Heart left ventricle (tissue), 16 donors: ENCODE data around the gene AFAP1L2. TPM values are rescaled to one million over a fixed set of nuclear protein-coding genes. Genes with fewer than 3 reads are reported as not detected.
A peak's percentile ranks its signal among the peaks of the same experiment; 100 is the strongest.

ENCODE experiments used
- ATAC-seq, 4 donors: fragments of 200-7000 bp; cut with Tn5 transposase; one replicate each; pipeline ENCODE4 v1.9.1; 2020 to 2022; ENCODE audit warnings: moderate library complexity in 4 of 4, mild to moderate bottlenecking in 3 of 4, moderate number of reproducible peaks in 1 of 4
- DNase-seq, 5 donors: peaks; one replicate each; pipeline ENCODE4 v3.0.0-alpha.2; 2020
- H3K27ac ChIP-seq, 12 donors: fragments of 200-600 bp; sonication (generic) in 4 of 12; one replicate each; pipeline versions ENCODE4 v1.5.0 to v1.8.0; 2016 to 2022; ENCODE audit warnings: mild to moderate bottlenecking in 2 of 12
- H3K27me3 ChIP-seq, 9 donors: fragments of 200-600 bp; sonication (generic) in 2 of 9; one replicate each; pipeline versions ENCODE4 v1.5.1 to v1.8.0; 2016 to 2022; ENCODE audit warnings: mild to moderate bottlenecking in 3 of 9
- H3K36me3 ChIP-seq, 9 donors: fragments of 200-600 bp; sonication (generic) in 2 of 9; one replicate each; pipeline versions ENCODE4 v1.5.0 to v1.8.0; 2018 to 2022; ENCODE audit warnings: mild to moderate bottlenecking in 2 of 9
- H3K4me1 ChIP-seq, 12 donors: fragments of 200-600 bp; sonication (generic) in 4 of 12; one replicate each; pipeline versions ENCODE4 v1.5.0 to v1.8.0; 2016 to 2022; ENCODE audit warnings: mild to moderate bottlenecking in 3 of 12
- H3K4me3 ChIP-seq, 12 donors: fragments of 200-600 bp; sonication (generic) in 4 of 12; one replicate each; pipeline versions ENCODE4 v1.5.0 to v1.8.0; 2017 to 2022; ENCODE audit warnings: mild to moderate bottlenecking in 9 of 12, moderate library complexity in 4 of 12
- H3K9me3 ChIP-seq, 12 donors: fragments of 200-600 bp; sonication (generic) in 4 of 12; one replicate each; pipeline versions ENCODE4 v1.5.0 to v1.8.0; 2016 to 2022; ENCODE audit warnings: mild to moderate bottlenecking in 1 of 12
- CTCF ChIP-seq, 12 donors: fragments of 200-600 bp; sonication (generic) in 4 of 12; IDR thresholded peaks; one replicate each; pipeline versions ENCODE4 v1.5.0 to v1.8.0; 2018 to 2022; ENCODE audit warnings: antibody characterized with exemption in 12 of 12, mild to moderate bottlenecking in 5 of 12
- POLR2A ChIP-seq, 2 donors: fragments of 450-650 bp; IDR thresholded peaks; one replicate each; pipeline ENCODE4 v1.6.1; 2017; ENCODE audit warnings: antibody characterized with exemption in 2 of 2, mild to moderate bottlenecking in 2 of 2, moderate library complexity in 2 of 2
- WGBS, 4 donors: extraction: QIAGEN DNeasy Blood & Tissue Kit in 2 of 4; methylation state at CpG; one replicate each; pipeline versions ENCODE4 v1.1.5 to v1.1.7; 2013 to 2018; 5-methylcytosine and 5-hydroxymethylcytosine counted together
- intact Hi-C, 10 donors: fragments of 100-400 bp; cut with DNase I; formaldehyde crosslinking; loops; one replicate each; pipeline versions ENCODE4 v1.11.1 to v1.14.2; 2022
- polyA plus RNA-seq, 2 donors: library from polyadenylated mRNA; stranded (reverse); fragments of 200-250 nt; gene quantifications; one replicate each; pipeline ENCODE4 v1.2.3, GENCODE V29; 2013
- total RNA-seq, 9 donors: library from RNA; depleted of rRNA in 2 of 9; stranded (reverse); fragments of >200 nt in 2 of 9; fragmentation: NEBNext Ultra II Directional in 3 of 9; extraction: Animal tissue kit (Norgen Biotek cat#: 25700) in 3 of 9; gene quantifications; one replicate each; pipeline versions ENCODE4 v1.1.0 to v1.2.4, GENCODE V29; 2016 to 2023
- donor health status: ischemic (EF 13 %, LVEDD 7.1; RV severe dilation, severe dysfunction).
- donor health status: healthy with polysubstance abuse.
- donor health status: DM: no; HTN: yes; CAD: no.
- donor health status: DM: no; HTN: no; CAD: no.
- donor health status: ischemic (EF 25% LVEDD 6.9; RV normal size, moderate dysfunction).
- donor health status: ischemic (EF 25% LVEDD 5.7; RV mildly dilated, moderate dysfunction).
- donor health status: healthy.
- donor health status: DM: yes; HTN: yes; CAD: no.
- donor health status: ischemic (EF 35%, LVEDD 5.7; RV mildly dilated, moderate dysfunction).
- donor health status: nonischemic (EF 11% LVEDD 7.7; RV severe dilation, severe dysfunction).
- donor health status: DM: yes; HTN: yes; CAD: no.
- donor health status: PGD.
- donor health status: ischemic (EF 29% LVEDD 5.4; RV normal size, mild dysfunction).
- donor health status: nonischemic (EF 23%, LVEDD 6.1; RV moderate dilation, normal function).

Gene AFAP1L2
- total and polyA plus RNA-seq, 11 donors = 2.8 to 8.2 (median 4.3) TPM

DNA sequence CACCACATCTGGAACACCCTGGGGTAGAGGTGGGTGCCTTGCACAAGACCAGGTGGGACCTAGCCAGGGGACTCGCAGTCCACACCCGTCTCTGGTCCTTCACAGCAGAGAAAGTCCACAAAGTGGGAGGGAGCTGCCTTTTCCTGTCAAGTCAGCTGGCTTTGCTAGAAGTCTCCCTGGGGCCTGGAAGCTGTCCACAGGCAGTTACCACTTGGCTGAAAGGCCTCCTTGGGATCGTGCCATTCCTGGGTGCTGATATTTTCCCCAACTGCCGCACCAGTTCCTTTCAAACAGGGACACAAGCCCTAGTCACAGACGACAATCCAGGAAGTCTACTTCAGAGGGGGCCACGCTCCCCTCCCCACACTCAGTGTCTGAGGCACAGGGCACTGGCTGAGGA, 75.4 kb downstream of the AFAP1L2 start:
- peak; percentile 46 to 80 (median 74) for ATAC-seq

DNA sequence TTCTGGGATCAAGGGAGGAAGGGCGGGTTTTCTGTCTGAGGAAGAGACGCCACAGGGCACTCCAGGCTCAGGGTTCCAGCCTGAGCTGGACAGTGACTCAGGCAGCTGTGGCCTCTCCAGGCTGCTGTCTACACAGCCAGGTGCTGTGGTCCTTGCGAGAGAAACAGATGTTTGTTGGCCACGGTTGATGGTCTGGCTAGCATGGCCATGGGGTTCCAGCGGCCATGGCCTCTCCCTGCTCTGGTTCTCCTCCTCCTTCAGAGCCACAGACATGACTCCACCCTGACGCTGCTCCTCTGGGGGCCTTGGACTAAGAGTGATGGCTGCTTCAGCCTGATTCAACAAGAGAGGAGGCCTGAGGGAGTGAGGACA, 75.9 kb downstream of the AFAP1L2 start:
- TF ChIP-seq CTCF (IDR thresholded peaks at IDR 0.05) = no peak
- no peak for TF ChIP-seq POLR2A (IDR thresholded peaks at IDR 0.05)
- H3K27ac ChIP-seq = peak overlapping the region in 8 of 12 donors; percentile 7 to 68 (median 52)
- H3K4me1 ChIP-seq = peaks cover 0 to 40% (median 30%) of the 10 kb centered on the region in 12 donors
- peak in 1 of 5 donors; percentile 59 for DNase-seq
- no peaks in the 10 kb centered on the region for H3K36me3 ChIP-seq
- 67 to 88% (median 82%) methylated on average over 4 to 6 of the region's 6 CpGs for WGBS, 4 donors
- no peaks in the 10 kb centered on the region for H3K9me3 ChIP-seq
- no peak overlapping the region for H3K4me3 ChIP-seq
- peak; percentile 14 to 37 (median 20) for ATAC-seq
- H3K27me3 ChIP-seq = no peaks in the 10 kb centered on the region
- intact Hi-C loops = no loop called here

More for the DNA sequence above, 75.4 kb downstream of the AFAP1L2 start:
- 26 to 33% (median 28%) methylated on average over 3 to 6 of the region's 6 CpGs for WGBS, 4 donors
- DNase-seq = peak in 4 of 5 donors; percentile 68 to 85 (median 78)
- no peak overlapping the region for H3K4me3 ChIP-seq
- peak overlapping the region in 8 of 12 donors; percentile 17 to 68 (median 52) for H3K27ac ChIP-seq
- intact Hi-C loops = no loop called here
- peaks cover 0 to 43% (median 30%) of the 10 kb centered on the region in 12 donors for H3K4me1 ChIP-seq
- H3K36me3 ChIP-seq = no peaks in the 10 kb centered on the region
- H3K9me3 ChIP-seq = no peaks in the 10 kb centered on the region
- no peaks in the 10 kb centered on the region for H3K27me3 ChIP-seq
- TF ChIP-seq CTCF (IDR thresholded peaks at IDR 0.05) = no peak
- no peak for TF ChIP-seq POLR2A (IDR thresholded peaks at IDR 0.05)

DNA sequence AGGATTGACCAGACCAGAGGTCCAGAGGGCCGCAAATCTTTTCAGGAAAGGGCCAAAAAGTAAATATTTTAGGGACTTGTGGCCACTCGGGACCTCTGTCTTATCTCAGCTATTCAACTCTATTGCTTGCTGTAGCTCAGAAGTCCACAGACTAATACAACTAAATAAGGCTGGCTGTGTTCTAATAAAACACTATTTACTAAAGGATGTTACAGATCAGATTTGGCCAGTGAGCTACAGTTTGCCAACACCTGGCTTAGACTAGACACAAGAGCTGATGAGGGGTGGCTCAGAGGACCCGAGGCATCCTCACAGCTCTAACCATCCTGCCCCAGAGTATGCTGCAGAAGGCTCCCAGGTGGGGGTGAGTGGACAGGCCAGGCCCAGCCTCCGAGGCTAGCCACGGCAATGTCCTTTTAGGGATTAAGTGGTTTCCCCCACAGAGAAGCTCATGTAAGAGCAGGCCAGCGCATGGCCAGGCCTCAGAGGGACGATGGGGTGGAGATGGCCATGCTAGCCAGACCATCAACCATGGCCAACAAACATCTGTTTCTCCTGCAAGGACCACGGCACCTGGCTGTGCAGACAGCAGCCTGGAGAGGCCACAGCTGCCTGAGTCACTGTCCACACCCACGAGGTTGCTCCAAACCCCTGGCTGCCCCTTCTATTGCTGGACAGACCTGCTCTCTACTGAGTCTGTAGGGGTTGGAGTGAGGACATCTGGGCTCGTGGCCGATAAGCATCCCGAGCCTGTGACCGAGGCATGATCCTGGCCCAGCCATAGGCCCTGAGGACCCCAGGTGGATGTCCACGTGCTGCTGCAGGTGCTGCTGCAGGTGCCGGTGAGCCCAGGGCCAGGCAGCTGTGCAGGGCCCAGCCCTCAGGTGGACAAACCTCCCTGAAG, 76.5 kb downstream of the AFAP1L2 start:
- no peaks in the 10 kb centered on the region for H3K27me3 ChIP-seq
- peaks cover 0 to 4% (median 0%) of the 10 kb centered on the region in 9 donors for H3K36me3 ChIP-seq
- ATAC-seq (peak; percentile 38 to 64 (median 46)), DNase-seq (peak in 3 of 5 donors; percentile 48 to 71 (median 52))
- H3K9me3 ChIP-seq = no peaks in the 10 kb centered on the region
- no peak for TF ChIP-seq CTCF (IDR thresholded peaks at IDR 0.05)
- no peak for TF ChIP-seq POLR2A (IDR thresholded peaks at IDR 0.05)
- intact Hi-C loops = no loop called here
- no peak overlapping the region for H3K4me3 ChIP-seq
- 77 to 85% (median 79%) methylated on average over 12 to 15 of the region's 15 CpGs for WGBS, 4 donors
- H3K27ac ChIP-seq = peak overlapping the region in 4 of 12 donors; percentile 25 to 68 (median 42)
- H3K4me1 ChIP-seq = peaks cover 0 to 38% (median 24%) of the 10 kb centered on the region in 12 donors

GRCh38 chr10:114326795-114327194, 77.5 kb downstream of the AFAP1L2 start:
- Histone ChIP-seq H3K36me3 (peaks cover 0 to 5% (median 0%) of the 10 kb centered on the region in 9 donors), H3K4me1 (peaks cover 0 to 29% (median 20%) of the 10 kb centered on the region in 12 donors), H3K4me3 (no peak overlapping the region), H3K9me3 (no peaks in the 10 kb centered on the region), H3K27me3 (no peaks in the 10 kb centered on the region), H3K27ac (no peak overlapping the region)
- no peak for TF ChIP-seq CTCF (IDR thresholded peaks at IDR 0.05)
- TF ChIP-seq POLR2A (IDR thresholded peaks at IDR 0.05) = no peak
- WGBS, 4 donors = 77 to 95% (median 89%) methylated on average over 2 of the region's 2 CpGs
- intact Hi-C loops = no loop called here
- no peak for ATAC-seq
- DNase-seq = no peak
